Uterus (tissue), 4 donors: ENCODE measurements around the gene TUT4. TPM values are rescaled to one million over a fixed set of nuclear protein-coding genes. Genes with fewer than 3 reads are reported as not detected.

Experiments
- DNase-seq, 2 donors: peaks; one replicate each; pipeline ENCODE4 v3.0.0-alpha.2; 2019 to 2020
- H3K27ac ChIP-seq, 2 donors: fragments of 200-600 bp; sonication (generic); 1 replicate in 1 of 2; 2 replicates in 1 of 2; pipeline ENCODE4 v1.5.1; 2016 to 2018
- H3K27me3 ChIP-seq, 2 donors: fragments of 200-600 bp; sonication (generic); one replicate each; pipeline ENCODE4 v1.5.1; 2018 to 2019; ENCODE audit warnings: control low read depth in 1 of 2
- H3K36me3 ChIP-seq, 2 donors: fragments of 200-600 bp; sonication (generic); one replicate each; pipeline ENCODE4 v1.5.1; 2019; ENCODE audit warnings: control low read depth in 1 of 2
- H3K4me1 ChIP-seq, 2 donors: fragments of 200-600 bp; sonication (generic); one replicate each; pipeline ENCODE4 v1.5.1; 2018 to 2019; ENCODE audit warnings: control low read depth in 1 of 2
- H3K4me3 ChIP-seq, 2 donors: fragments of 200-600 bp; sonication (generic); 1 replicate in 1 of 2; 2 replicates in 1 of 2; pipeline ENCODE4 v1.5.1; 2018 to 2019; ENCODE audit warnings: mild to moderate bottlenecking in 1 of 2
- H3K9me3 ChIP-seq, 2 donors: fragments of 200-600 bp; sonication (generic); one replicate each; pipeline ENCODE4 v1.5.1; 2019; ENCODE audit warnings: control low read depth in 1 of 2
- POLR2A ChIP-seq, 2 donors: fragments of 450-650 bp; IDR thresholded peaks; one replicate each; pipeline ENCODE4 v1.6.1; 2016; ENCODE audit warnings: antibody characterized with exemption in 2 of 2, mild to moderate bottlenecking in 1 of 2, moderate library complexity in 1 of 2
- intact Hi-C: fragments of 100-400 bp; cut with DNase I; formaldehyde crosslinking; loops from one replicate; pipeline ENCODE4 v1.15.1; 2023; ENCODE audit warnings: low total_unique reads
- total RNA-seq, 4 donors: library from RNA; depleted of rRNA in 3 of 4; stranded (reverse); fragments of >200 nt in 3 of 4; gene quantifications; one replicate each; pipeline versions ENCODE4 v1.1.0 to v1.2.4, GENCODE V29; 2014 to 2023
- TF ChIP-seq, protein P1 (sequence below), 4 experiments: fragments of 200-600 bp in 2 of 4; fragments of 450-650 bp in 2 of 4; sonication (generic) in 2 of 4; IDR thresholded peaks; one replicate each; pipeline ENCODE4 v1.5.1; 2016 to 2019; ENCODE audit warnings: antibody characterized with exemption in 4 of 4, mild to moderate bottlenecking in 2 of 4, moderate library complexity in 1 of 4
- donor health status: DM: yes; HTN: yes; CAD: no.

The TUT4 gene
- total RNA-seq, 4 donors from 2014 or later, result 105 to 138 (median 127) TPM

DNA sequence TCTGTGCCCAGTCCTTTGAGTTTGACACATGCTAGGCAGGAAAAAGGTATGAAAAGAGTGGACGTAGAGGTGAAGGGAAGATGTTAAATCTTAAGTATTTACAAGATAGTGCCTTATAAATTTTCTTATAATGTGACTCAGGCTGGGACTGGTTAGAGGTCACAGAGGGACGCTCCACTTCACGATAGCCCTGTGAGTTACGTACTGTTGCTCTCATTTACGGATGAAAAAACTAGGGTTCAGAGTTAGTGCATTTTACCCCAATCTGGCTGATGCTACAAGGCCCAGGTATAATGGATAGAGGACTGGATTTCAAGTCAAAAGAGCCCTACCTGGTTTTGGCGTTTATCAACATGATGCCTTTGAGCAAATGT, 1.4 kb upstream of the TUT4 start:
- Histone ChIP-seq H3K9me3 (no peaks in the 10 kb centered on the region), H3K4me1 (no peaks in the 10 kb centered on the region), H3K4me3 (peak overlapping the region in 1 of 2 donors; percentile 63), H3K27me3 (no peaks in the 10 kb centered on the region), H3K27ac (peak overlapping the region; percentile 91 to 92), H3K36me3 (no peaks in the 10 kb centered on the region)
- TF ChIP-seq, protein P1, sequence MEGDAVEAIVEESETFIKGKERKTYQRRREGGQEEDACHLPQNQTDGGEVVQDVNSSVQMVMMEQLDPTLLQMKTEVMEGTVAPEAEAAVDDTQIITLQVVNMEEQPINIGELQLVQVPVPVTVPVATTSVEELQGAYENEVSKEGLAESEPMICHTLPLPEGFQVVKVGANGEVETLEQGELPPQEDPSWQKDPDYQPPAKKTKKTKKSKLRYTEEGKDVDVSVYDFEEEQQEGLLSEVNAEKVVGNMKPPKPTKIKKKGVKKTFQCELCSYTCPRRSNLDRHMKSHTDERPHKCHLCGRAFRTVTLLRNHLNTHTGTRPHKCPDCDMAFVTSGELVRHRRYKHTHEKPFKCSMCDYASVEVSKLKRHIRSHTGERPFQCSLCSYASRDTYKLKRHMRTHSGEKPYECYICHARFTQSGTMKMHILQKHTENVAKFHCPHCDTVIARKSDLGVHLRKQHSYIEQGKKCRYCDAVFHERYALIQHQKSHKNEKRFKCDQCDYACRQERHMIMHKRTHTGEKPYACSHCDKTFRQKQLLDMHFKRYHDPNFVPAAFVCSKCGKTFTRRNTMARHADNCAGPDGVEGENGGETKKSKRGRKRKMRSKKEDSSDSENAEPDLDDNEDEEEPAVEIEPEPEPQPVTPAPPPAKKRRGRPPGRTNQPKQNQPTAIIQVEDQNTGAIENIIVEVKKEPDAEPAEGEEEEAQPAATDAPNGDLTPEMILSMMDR (IDR thresholded peaks at IDR 0.05), result no peak
- TF ChIP-seq POLR2A (IDR thresholded peaks at IDR 0.05), result no peak
- intact Hi-C loops, result no loop called here
- no peak for DNase-seq

DNA sequence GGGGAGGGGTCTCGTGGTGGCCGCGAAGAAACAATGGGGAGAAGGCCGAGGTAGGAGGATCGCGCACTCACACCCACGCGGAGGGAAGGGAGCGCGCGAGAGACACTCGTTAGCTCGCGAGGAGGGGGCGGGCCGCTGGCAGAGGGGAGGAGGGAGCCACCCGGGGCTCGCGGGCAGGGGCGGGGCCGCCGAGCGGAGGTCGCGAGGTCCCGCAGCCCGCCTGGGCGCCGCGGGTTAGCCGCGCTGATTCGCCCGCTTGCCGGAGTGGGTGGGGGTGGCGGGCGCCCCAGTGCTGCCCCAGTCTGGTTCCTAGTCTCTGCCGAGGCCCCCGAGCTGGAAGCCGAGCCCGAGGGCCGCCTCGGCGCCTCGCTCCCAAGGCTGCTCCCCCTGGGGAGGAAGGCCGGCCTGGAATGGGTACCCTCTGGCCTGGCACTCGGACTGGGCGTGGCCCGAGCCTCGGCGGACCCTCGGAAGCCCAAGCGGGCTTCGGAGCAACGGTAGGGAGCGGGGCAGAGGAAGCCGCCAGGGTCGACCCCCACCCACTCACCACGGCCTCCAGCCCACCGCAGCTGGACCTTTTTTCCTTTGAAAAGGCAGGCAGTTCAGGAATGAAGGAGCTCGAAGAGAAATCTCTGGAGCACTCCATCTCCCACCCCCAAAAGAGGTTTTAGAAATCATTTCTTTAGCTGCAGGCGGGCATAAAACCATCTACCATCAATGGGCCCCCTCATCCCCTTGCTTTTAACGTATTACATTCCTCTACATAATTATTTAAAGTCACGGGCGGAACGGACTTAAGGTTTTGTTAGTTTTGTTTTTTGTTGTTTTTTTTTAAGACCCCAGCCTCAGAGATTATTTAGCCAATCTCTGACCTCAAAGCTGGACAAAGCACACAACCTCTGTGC, 722 bp upstream of the TUT4 start:
- Histone ChIP-seq H3K9me3 (no peaks in the 10 kb centered on the region), H3K27me3 (no peaks in the 10 kb centered on the region), H3K4me3 (peak overlapping the region; percentile 63 to 88), H3K27ac (peak overlapping the region; percentile 91 to 92), H3K4me1 (no peaks in the 10 kb centered on the region), H3K36me3 (no peaks in the 10 kb centered on the region)
- peak; percentile 85 to 87 for DNase-seq
- intact Hi-C loops, result no loop called here
- TF ChIP-seq POLR2A (IDR thresholded peaks at IDR 0.05), result peak; percentile 32 to 66
- TF ChIP-seq, protein P1 (IDR thresholded peaks at IDR 0.05), result no peak

DNA sequence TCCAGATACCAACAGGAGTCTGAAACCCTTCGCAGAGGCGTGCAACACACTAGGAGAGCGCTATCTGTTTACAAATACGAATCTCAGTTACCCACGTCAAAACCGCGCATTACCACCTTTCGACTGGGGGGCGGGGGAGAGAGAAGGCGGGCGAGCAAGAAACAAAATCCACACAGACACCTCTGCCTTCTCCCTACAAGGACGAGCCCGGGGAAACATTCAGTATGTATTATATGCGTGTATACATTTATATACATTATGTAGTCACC, 722 bp downstream of the TUT4 start:
- Histone ChIP-seq H3K36me3 (no peaks in the 10 kb centered on the region), H3K9me3 (no peaks in the 10 kb centered on the region), H3K4me1 (no peaks in the 10 kb centered on the region), H3K27me3 (no peaks in the 10 kb centered on the region), H3K27ac (peak overlapping the region; percentile 91 to 92), H3K4me3 (peak overlapping the region; percentile 63 to 88)
- peak in 1 of 2 donors; percentile 46 for TF ChIP-seq POLR2A (IDR thresholded peaks at IDR 0.05)
- TF ChIP-seq, protein P1 (IDR thresholded peaks at IDR 0.05), result no peak
- peak; percentile 27 to 53 for DNase-seq
- intact Hi-C loops, result no loop called here

DNA sequence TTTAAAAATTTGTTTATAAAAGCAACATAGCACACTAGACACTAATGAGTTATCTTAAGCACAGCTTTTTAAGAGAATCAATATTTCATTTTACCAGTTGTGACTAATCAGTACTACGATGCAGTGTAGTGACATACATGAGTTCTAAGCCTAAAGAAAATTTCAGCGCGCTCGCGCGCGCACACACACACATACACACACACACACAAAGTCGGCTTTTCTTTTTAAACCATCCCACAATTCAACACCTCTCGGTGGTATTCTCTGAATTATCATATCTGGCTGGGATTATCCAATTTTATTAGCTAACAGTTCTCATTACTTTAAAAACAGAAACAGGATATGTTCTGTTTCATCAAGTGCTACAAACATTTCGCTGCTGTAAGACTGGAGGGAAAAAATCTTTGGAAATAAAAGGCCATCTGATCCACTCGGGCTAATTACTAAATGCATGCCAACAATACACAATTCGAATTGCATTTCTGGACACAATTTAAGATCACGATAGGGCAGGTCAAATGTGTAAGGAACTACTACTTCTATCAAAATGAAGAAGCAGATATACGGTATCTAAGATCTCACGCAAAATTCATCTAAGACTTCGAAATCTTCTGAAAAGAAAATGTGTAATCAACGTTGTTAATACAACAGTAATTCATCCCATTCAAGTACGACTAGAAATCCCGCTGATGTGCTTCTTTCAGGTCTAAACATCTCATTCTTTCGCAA, 1.2 kb downstream of the TUT4 start:
- H3K4me1 ChIP-seq, result no peaks in the 10 kb centered on the region
- H3K27me3 ChIP-seq, result no peaks in the 10 kb centered on the region
- DNase-seq, result no peak
- no peaks in the 10 kb centered on the region for H3K9me3 ChIP-seq
- intact Hi-C loops, result no loop called here
- H3K27ac ChIP-seq, result peak overlapping the region; percentile 91 to 92
- no peak for TF ChIP-seq POLR2A (IDR thresholded peaks at IDR 0.05)
- TF ChIP-seq, protein P1 (IDR thresholded peaks at IDR 0.05), result no peak
- no peaks in the 10 kb centered on the region for H3K36me3 ChIP-seq
- H3K4me3 ChIP-seq, result peak overlapping the region; percentile 63 to 88

DNA sequence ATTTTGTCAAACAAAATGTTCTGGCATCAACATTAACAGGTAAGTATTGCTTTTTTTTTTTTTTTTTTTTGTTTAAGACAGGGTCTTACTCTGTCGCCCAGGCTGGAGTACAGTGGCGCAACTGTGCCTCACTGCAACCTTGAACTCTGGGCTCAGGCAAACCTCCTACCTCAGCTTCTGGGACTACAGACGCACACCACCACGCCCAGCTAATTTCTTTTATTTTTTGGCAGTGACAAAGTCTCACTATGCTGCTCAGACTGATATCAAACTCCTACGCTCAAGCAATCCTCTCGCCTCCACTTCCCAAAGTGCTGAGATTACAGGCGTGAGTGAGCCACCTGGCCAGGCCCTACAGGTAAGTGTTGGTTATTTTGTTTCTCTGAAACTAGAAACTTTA, 2.4 kb downstream of the TUT4 start:
- no peaks in the 10 kb centered on the region for H3K27me3 ChIP-seq
- H3K4me3 ChIP-seq, result no peak overlapping the region
- H3K9me3 ChIP-seq, result no peaks in the 10 kb centered on the region
- no peak overlapping the region for H3K27ac ChIP-seq
- no peaks in the 10 kb centered on the region for H3K4me1 ChIP-seq
- intact Hi-C loops, result no loop called here
- TF ChIP-seq, protein P1 (IDR thresholded peaks at IDR 0.05), result no peak
- TF ChIP-seq POLR2A (IDR thresholded peaks at IDR 0.05), result no peak
- H3K36me3 ChIP-seq, result no peaks in the 10 kb centered on the region
- no peak for DNase-seq
